Stimulated activated memory B cell treated with anti-CD40 and anti-IgM and Interleukin-4, amounts not matched to agents 10 μg/mL and 1 μg/mL and 100 μg/mL, for 72 hours (primary cell): ENCODE measurements around the gene STXBP6.

Experiments
- ATAC-seq: fragments of 150-1000 bp; cut with Tn5 transposase; 2 replicates; pipeline ENCODE4 v1.10.0; 2021
- H3K27ac Mint-ChIP-seq: one replicate; pipeline ENCODE4 v1.8.0; 2022; ENCODE audit warnings: mild to moderate bottlenecking, mixed read lengths
- H3K27me3 Mint-ChIP-seq: one replicate; pipeline ENCODE4 v1.8.0; 2022; ENCODE audit warnings: mixed read lengths
- H3K36me3 Mint-ChIP-seq: one replicate; pipeline ENCODE4 v1.8.0; 2022; ENCODE audit warnings: mixed read lengths
- H3K4me1 Mint-ChIP-seq: one replicate; pipeline ENCODE4 v1.8.0; 2022; ENCODE audit warnings: mixed read lengths
- H3K4me3 Mint-ChIP-seq: one replicate; pipeline ENCODE4 v1.8.0; 2022; ENCODE audit warnings: mild to moderate bottlenecking, moderate library complexity, mixed read lengths
- H3K9me3 Mint-ChIP-seq: one replicate; pipeline ENCODE4 v1.8.0; 2022; ENCODE audit warnings: mixed read lengths

Gene STXBP6

DNA sequence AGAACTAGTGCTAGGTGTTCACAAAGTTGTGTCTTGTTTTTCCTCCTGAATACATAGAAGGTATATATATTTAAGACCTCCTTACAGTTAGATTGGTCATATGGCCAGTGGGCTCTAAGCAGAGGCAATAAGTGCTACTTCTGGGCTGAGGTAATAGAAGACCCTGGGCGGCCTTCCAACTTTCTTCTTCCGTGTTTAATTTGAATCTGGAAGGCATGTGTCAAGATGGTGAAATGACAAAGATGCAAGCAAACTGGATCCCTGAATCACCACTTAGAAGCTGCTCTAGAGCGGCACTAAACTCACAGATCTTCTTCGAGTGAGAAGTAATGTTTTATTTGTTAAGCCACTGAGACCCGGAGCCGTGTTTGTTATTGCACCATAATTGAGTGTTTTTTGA, 215.0 kb downstream of the STXBP6 start:
- H3K27ac Mint-ChIP-seq = no peak overlapping the region
- H3K36me3 Mint-ChIP-seq = no peaks in the 10 kb centered on the region
- H3K4me1 Mint-ChIP-seq = no peaks in the 10 kb centered on the region
- no peak for ATAC-seq
- H3K27me3 Mint-ChIP-seq = no peaks in the 10 kb centered on the region
- H3K9me3 Mint-ChIP-seq = no peaks in the 10 kb centered on the region
- no peak overlapping the region for H3K4me3 Mint-ChIP-seq

DNA sequence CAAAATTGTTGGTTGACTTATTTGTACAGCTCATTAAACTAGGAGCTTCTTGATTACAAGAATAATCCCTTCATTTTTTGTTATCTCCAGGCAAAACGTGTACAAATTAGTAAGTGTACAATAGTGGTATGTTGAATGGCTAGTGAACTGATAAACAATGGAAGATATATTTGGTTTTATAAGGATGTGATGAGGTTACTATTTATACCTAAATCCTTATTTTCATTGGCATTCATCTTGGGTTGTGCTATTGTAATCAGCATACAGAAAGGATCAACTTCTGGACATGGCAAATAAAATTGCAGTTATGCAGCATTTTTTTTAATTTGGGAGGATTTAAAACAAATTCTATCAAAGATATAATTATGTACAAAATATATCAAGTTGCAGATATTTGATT, 216.6 kb downstream of the STXBP6 start:
- no peaks in the 10 kb centered on the region for H3K27me3 Mint-ChIP-seq
- H3K36me3 Mint-ChIP-seq = no peaks in the 10 kb centered on the region
- no peak overlapping the region for H3K4me3 Mint-ChIP-seq
- no peaks in the 10 kb centered on the region for H3K4me1 Mint-ChIP-seq
- H3K9me3 Mint-ChIP-seq = no peaks in the 10 kb centered on the region
- ATAC-seq = no peak
- H3K27ac Mint-ChIP-seq = no peak overlapping the region

DNA sequence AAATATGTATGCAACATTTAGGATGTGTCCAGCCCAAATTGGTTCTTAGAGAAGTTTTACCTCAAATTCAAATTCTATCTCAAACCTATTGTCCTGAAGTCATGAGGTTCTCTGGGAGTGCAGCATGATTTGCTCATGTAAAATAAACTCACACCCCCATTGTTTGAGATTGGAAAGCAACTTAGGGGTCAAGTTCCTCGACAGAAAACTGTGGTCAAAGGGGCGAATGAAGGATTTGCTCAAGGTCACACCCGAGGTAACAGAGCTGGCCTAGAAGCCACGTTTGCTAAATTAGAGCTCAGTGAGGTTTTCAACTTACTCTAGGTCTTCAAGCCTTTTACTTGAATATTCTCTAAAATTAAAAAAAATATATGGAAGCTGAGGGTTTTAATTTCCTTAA, 218.3 kb downstream of the STXBP6 start:
- Mint-ChIP-seq H3K4me3 (no peak overlapping the region), H3K36me3 (no peaks in the 10 kb centered on the region), H3K27me3 (no peaks in the 10 kb centered on the region), H3K27ac (no peak overlapping the region), H3K4me1 (no peaks in the 10 kb centered on the region), H3K9me3 (no peaks in the 10 kb centered on the region)
- no peak for ATAC-seq

DNA sequence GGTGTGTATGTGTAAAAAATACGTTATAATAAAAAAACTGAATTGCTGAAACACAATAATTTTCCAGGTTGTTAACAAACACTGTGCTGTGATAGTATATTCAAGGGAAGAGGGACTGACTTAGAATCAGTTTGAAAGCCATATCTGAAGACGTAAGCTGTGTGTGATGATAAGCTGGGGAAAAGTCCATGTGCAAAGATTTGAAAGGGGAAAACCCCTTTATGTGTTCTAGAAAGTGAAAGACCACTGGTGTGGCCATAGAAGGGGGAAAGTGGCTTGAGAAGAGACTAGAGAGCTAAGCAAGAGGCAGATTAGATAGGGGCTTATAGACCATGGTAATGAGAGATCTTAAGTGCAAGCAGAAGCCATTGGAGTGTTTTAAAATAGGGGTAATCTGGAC, 220.1 kb downstream of the STXBP6 start:
- Mint-ChIP-seq H3K9me3 (no peaks in the 10 kb centered on the region), H3K4me3 (no peak overlapping the region), H3K36me3 (no peaks in the 10 kb centered on the region), H3K4me1 (no peaks in the 10 kb centered on the region), H3K27me3 (no peaks in the 10 kb centered on the region), H3K27ac (no peak overlapping the region)
- no peak for ATAC-seq

DNA sequence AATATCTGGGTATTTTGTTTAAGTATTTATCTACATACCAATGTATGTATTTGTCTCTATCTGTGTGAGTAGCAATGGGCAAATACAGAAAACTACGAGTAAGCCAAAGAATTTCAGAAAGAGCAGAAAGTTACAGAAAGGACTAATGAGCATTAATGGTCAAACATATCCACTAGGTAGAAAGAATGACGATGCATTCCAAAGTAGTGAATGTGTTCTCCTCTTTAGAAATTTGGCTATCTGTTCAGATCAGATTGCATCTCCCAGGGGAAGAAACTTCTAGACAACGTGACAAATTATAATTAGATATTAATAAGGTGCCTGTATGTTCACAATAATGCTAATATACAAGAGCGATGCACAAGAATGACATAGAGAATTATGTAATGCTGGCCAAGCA, 221.5 kb downstream of the STXBP6 start:
- H3K36me3 Mint-ChIP-seq = no peaks in the 10 kb centered on the region
- H3K9me3 Mint-ChIP-seq = no peaks in the 10 kb centered on the region
- no peak for ATAC-seq
- H3K4me3 Mint-ChIP-seq = no peak overlapping the region
- H3K27me3 Mint-ChIP-seq = no peaks in the 10 kb centered on the region
- H3K27ac Mint-ChIP-seq = no peak overlapping the region
- H3K4me1 Mint-ChIP-seq = no peaks in the 10 kb centered on the region

DNA sequence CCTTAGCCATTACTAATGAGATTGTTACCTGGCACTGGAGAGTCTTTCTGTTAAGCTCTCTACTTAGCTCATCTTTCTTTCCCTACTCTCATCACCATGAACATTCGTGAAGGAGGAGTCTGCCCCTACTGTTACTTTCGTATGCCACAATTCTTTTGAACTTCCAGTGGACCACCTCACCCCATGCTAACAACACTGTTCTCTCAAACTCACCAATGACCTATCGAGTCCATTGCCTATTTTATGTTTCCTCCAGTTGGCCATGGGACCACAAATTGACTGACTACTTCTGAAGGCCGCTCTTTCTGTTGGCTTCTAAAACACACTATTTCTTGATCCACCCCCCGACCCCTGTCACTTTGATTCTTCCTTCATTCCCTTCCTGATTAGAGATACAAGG, 223.6 kb downstream of the STXBP6 start:
- Mint-ChIP-seq H3K4me1 (no peaks in the 10 kb centered on the region), H3K9me3 (no peaks in the 10 kb centered on the region), H3K27me3 (peaks cover 14% of the 10 kb centered on the region), H3K36me3 (no peaks in the 10 kb centered on the region), H3K4me3 (no peak overlapping the region), H3K27ac (no peak overlapping the region)
- ATAC-seq = no peak

DNA sequence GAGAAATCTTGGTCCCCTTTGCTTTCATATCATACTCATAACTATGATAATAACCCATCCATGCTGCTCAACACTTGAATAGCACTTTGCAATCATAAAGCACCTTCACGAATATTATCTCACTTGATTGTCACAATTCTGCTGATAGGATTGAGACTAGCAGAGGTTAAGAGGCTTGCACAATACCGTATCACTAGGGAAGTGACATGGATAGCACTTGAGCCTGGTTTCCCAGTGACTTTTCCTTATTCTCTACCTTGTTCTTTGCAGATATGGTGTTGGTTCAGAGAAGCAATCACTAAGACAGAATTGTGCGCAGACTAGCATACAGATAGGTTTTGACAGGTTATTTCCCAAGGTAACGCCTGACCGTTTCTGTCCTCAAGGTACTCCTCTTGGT, 229.3 kb downstream of the STXBP6 start:
- Mint-ChIP-seq H3K9me3 (no peaks in the 10 kb centered on the region), H3K27me3 (peaks cover 25% of the 10 kb centered on the region), H3K36me3 (no peaks in the 10 kb centered on the region), H3K4me3 (no peak overlapping the region), H3K27ac (no peak overlapping the region), H3K4me1 (no peaks in the 10 kb centered on the region)
- no peak for ATAC-seq

DNA sequence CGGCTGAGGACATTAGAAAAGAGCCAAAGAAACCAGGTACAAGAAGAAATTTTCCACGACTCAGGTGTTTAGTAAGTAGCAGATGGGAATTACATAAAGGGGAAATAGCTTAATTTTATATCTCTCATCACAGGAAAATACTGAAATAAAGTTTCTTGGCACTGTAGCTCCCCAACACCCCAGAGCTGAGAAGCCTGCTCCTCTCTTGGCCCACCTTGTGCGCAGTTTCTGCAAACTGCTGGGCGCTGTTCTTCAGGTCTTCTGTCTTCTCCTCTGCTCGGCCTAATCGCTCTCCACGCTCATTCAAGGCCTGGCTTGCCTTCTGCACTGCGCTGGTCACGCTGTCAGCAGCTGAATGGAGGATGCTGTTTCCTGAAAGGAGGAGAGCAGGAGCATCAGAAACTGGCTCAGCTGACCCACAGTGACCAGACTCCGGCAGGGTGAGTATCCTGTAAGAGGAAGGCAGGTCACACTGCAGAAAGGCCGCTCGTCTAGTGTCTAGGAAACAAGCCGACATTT, 231.1 kb downstream of the STXBP6 start:
- peaks cover 25% of the 10 kb centered on the region for H3K27me3 Mint-ChIP-seq
- H3K9me3 Mint-ChIP-seq = no peaks in the 10 kb centered on the region
- no peaks in the 10 kb centered on the region for H3K4me1 Mint-ChIP-seq

DNA sequence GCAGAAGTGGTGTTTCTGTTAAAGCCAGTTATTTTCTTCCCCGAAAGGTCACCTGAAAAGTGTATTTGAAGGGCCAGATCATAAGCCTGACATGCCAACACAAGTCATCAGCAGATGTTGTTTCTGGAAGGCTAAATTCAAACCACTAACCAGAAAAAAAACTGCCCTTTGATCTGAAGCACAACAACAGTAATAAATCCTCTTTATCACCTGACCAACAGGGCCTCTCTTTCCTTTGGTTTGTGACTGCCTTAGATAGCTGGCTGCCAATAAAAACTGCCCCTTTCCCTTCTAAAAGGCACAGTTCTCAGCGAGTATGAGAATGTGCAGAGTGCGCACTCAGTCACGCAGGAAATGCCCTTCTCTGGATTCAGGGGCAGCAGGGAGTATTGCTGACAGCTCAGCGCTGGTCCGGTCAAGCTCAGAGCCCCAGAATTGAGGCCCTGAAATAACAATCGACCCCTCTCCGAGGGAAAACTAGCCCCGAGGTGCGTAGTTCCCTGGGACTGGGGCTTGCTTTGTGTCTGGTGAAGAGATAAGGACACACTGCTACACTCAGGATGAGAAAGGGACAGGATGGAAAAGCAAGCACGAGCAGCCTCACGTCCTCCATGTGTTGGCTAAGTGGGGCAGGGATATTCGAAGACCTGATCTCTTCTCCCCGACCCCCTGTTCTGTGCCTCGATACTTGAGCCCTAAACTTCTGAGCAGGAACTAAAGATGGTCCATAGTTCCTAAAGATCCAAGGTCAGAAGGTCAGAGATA, 231.7 kb downstream of the STXBP6 start:
- Mint-ChIP-seq H3K36me3 (no peaks in the 10 kb centered on the region), H3K4me3 (no peak overlapping the region), H3K9me3 (no peaks in the 10 kb centered on the region), H3K27ac (no peak overlapping the region), H3K4me1 (no peaks in the 10 kb centered on the region), H3K27me3 (peaks cover 25% of the 10 kb centered on the region)
- no peak for ATAC-seq

More for the DNA sequence above, 231.1 kb downstream of the STXBP6 start:
- Mint-ChIP-seq H3K27ac (no peak overlapping the region), H3K36me3 (no peaks in the 10 kb centered on the region), H3K4me3 (no peak overlapping the region)
- ATAC-seq = no peak

DNA sequence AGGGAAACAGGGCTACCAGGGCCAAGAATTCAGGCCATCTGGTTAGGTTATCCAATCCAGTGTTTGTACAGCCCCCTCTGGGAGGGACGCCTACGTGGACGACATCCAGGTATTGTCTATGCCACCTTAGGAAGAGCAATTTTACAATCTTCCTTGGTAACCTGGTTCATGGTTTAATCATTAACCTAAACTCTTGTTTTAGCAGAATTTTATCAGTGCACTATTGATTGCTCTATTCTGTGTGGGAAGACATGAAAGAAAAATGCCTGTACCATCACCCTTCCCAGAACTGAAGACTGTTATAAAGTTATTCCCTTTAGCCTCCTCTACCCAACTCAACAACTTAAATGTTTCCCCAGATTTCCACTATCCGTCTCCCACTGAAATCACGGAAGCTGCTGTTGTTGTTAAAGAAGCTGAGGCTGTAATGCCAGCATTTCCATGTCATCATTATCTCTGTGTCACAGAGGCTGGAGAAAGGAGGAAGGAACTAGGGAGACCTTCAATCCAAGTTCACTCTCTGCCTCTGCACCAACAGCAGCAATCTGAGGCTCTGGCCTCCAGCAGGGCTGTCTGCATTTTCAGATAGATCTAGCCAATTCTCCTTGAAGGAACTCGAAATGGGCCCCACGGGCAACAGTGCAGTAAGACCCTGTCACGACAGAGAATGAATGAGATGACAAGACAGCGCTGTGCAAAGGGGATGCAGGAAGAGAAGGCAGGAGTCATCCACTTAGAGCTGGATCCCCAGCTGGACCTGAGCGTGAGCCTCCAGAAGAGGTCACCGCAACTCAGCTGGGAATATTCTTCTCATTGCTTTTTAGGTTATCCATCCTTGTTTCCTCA, 232.5 kb downstream of the STXBP6 start:
- peaks cover 22% of the 10 kb centered on the region for H3K27me3 Mint-ChIP-seq
- ATAC-seq = no peak
- H3K4me1 Mint-ChIP-seq = no peaks in the 10 kb centered on the region
- no peaks in the 10 kb centered on the region for H3K9me3 Mint-ChIP-seq
- no peaks in the 10 kb centered on the region for H3K36me3 Mint-ChIP-seq
- no peak overlapping the region for H3K27ac Mint-ChIP-seq
- H3K4me3 Mint-ChIP-seq = no peak overlapping the region

DNA sequence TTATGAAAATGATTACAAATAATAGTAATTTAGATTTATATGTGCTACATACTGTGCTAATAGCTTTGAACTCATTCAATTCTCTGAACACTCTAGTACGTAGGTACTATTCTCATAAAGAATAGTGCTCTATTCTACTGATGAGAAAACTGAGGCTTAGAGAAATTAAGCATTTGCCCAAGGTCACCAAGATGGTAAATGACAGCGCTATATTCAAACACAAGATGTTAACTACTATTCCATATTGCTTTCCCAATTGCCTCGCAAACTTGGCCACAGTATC, 233.1 kb downstream of the STXBP6 start:
- no peaks in the 10 kb centered on the region for H3K36me3 Mint-ChIP-seq
- no peaks in the 10 kb centered on the region for H3K4me1 Mint-ChIP-seq
- H3K9me3 Mint-ChIP-seq = no peaks in the 10 kb centered on the region
- ATAC-seq = no peak
- H3K27me3 Mint-ChIP-seq = peaks cover 16% of the 10 kb centered on the region
- no peak overlapping the region for H3K27ac Mint-ChIP-seq
- H3K4me3 Mint-ChIP-seq = no peak overlapping the region

DNA sequence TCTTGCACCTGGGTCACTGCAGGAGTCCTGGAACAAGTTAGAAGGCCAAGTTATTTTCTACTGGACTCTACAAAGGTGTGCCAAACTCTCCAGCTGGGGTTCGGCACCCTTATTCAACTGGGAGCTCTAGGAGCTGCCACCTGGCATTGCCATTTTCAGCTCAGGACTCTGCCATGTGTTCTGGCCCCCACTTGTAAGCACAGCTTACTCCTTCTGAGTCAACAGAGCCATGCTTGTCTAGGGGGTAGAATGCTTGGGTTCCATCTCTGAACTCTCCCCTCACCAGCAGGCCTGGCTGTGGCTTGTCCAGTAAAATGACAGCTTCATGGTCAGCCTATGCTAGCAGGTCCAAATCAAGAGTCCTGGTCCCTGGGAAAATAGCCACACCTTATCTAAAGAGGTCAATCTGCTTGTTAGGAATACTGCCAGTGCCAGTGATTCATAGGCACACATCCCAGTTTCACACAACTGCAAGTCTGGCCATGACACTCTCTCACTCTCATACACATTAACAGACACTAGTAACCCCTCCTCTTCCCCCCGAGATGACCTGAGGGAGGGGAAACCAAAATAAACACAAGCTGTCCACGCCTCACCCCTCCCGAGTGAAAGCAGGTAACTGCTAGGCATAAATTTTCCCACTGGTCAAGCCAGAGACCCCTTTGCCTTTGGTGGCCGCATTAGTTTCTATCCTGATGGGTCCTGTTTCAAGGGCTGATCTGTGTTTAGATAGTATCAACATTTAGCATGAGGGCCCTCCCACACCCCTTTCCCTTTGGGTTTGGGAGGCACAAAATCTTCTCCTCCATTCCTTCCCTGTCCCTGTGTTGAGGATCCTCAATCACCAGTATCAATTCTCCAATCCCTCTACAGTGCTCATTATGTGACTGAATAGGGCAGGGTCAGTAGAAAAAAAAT, 233.7 kb downstream of the STXBP6 start:
- Mint-ChIP-seq H3K27me3 (peaks cover 10% of the 10 kb centered on the region), H3K9me3 (no peaks in the 10 kb centered on the region), H3K4me3 (no peak overlapping the region), H3K4me1 (no peaks in the 10 kb centered on the region), H3K36me3 (no peaks in the 10 kb centered on the region), H3K27ac (no peak overlapping the region)
- no peak for ATAC-seq

DNA sequence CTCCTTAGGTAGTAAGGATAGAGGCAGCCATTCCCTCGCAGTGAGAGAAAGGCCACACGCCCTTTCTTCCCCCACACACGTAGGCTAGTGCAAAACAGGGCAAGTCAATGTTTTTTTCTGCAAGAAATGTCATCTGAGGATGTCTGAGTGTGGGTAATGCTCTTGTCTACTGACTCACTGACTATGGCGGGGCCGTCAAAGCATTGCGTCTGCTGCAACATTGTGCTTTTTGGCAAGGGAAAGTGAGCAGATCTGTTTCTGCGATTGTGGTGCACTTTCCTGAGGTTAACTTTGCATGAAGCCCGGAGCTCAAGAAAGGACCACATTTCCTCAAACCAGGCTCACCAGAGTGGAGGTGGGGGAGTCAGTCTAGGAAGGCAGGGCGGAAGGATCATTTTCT, 234.4 kb downstream of the STXBP6 start:
- Mint-ChIP-seq H3K36me3 (no peaks in the 10 kb centered on the region), H3K4me1 (no peaks in the 10 kb centered on the region), H3K9me3 (no peaks in the 10 kb centered on the region), H3K27me3 (peaks cover 9% of the 10 kb centered on the region), H3K27ac (no peak overlapping the region), H3K4me3 (no peak overlapping the region)
- no peak for ATAC-seq

DNA sequence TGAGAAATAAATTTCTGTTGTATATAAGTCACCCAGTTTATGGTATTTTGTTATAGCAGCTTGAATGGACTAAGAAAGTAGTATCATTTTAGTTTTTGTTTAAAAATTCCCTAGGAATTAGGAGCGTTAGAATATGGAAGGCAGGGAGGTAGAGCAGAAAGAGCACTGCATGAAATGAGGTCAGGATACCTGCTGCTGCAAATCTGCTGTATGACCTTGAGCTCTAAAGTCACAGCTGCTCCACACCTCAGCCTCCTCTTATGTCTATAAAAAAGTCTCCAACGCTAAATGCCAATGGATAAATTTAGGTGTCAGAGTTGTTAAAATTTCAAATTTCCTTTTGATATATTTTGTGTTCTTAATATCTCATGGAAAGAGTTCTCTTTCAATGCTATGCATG, 235.0 kb downstream of the STXBP6 start:
- Mint-ChIP-seq H3K36me3 (no peaks in the 10 kb centered on the region), H3K27me3 (peaks cover 9% of the 10 kb centered on the region), H3K27ac (no peak overlapping the region), H3K4me3 (no peak overlapping the region), H3K9me3 (no peaks in the 10 kb centered on the region), H3K4me1 (no peaks in the 10 kb centered on the region)
- no peak for ATAC-seq

DNA sequence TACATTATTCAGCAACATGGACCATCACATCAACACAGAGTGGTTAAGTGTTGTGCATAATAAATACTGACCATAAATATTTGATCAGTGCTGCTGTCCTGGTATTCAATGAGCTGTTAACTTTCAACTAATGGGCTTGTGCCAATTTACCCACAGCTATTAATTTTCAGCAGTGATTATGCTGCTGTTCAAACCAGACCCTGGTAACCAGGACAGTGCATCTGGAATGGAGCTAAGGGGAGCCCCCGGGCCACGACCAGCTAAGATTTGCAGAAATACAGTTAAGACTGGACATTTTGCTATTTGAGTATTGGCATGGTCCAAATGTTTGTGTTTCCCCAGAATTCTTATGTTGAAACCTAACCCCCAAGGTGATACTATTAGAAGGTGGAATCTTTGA, 235.6 kb downstream of the STXBP6 start:
- H3K27ac Mint-ChIP-seq = no peak overlapping the region
- no peaks in the 10 kb centered on the region for H3K9me3 Mint-ChIP-seq
- ATAC-seq = no peak
- no peak overlapping the region for H3K4me3 Mint-ChIP-seq
- no peaks in the 10 kb centered on the region for H3K4me1 Mint-ChIP-seq
- H3K36me3 Mint-ChIP-seq = no peaks in the 10 kb centered on the region
- peaks cover 9% of the 10 kb centered on the region for H3K27me3 Mint-ChIP-seq
